ENCODE measurements around the gene ELOVL6.

GRCh38 chr4:110211770-110212061 is 13.3 kb upstream of the ELOVL6 start:
- TF ChIP-seq CTCF (IDR thresholded peaks at IDR 0.05) (no peak), POLR2A (IDR thresholded peaks at IDR 0.05) (no peak), POLR2AphosphoS5 (IDR thresholded peaks at IDR 0.05) (no peak)

Data from prostate gland (tissue), 2 donors.